ENCODE measurements around the gene TMEM132A. TPM values are rescaled to one million over a fixed set of nuclear protein-coding genes. Genes with fewer than 3 reads are reported as not detected.

Gene TMEM132A
- polyA plus RNA-seq, 2 of the 4 experiments (the other 2 are of a cell fraction) = 18.1 to 88.0 TPM

- ATAC-seq = no peak
- no peak overlapping the region for H3K4me3 ChIP-seq
- 91% methylated on average over 1 of the region's 1 CpG for WGBS (ENCODE audit: missing lambda C conversion rate)
- no peak for DNase-seq (ENCODE audit: low read depth in 1 of 2, low spot score in 1 of 2)
- POLR2A ChIA-PET = no interaction called here
- CTCF ChIA-PET = no interaction called here
- H3K4me1 ChIP-seq = peaks cover 24% of the 10 kb centered on the region
- no peak overlapping the region for H3K4me2 ChIP-seq
- H3K9me3 ChIP-seq = no peaks in the 10 kb centered on the region
- H3K27ac ChIP-seq = no peak overlapping the region
- FAIRE-seq = no peak
- TF ChIP-seq CTCF (IDR thresholded peaks at IDR 0.05) = no peak
- TF ChIP-seq BCL3 (IDR thresholded peaks at IDR 0.05) = no peak
- no peak for TF ChIP-seq REST (IDR thresholded peaks at IDR 0.05)
- no peak for TF ChIP-seq RARB (CRISPR knock-in tag; IDR thresholded peaks at IDR 0.05)
- no peak for TF ChIP-seq FOSB (CRISPR knock-in tag; IDR thresholded peaks at IDR 0.05)
- no peak for TF ChIP-seq KDM5A (IDR thresholded peaks at IDR 0.05)
- TF ChIP-seq POLR2A (IDR thresholded peaks at IDR 0.05; ENCODE audit: low read length) = no peak
Measured at GRCh38 chr11:60917267-60917666, 7.0 kb upstream of the TMEM132A start.

GRCh38 chr11:60918251-60918938 is 5.9 kb upstream of the TMEM132A start:
- Histone ChIP-seq H3K9me3 (no peaks in the 10 kb centered on the region), H3K4me3 (no peak overlapping the region), H3K27ac (no peak overlapping the region), H3K4me2 (peak overlapping the region; percentile 13), H3K4me1 (peaks cover 24% of the 10 kb centered on the region)
- TF ChIP-seq NFE2L2 (conservative IDR thresholded peaks at IDR 0.05; ENCODE audit: low read length) (no peak), REST (IDR thresholded peaks at IDR 0.05) (no peak), HMGXB4 (CRISPR knock-in tag; IDR thresholded peaks at IDR 0.05; ENCODE audit: borderline replicate concordance) (no peak), PBX3 (IDR thresholded peaks at IDR 0.05) (no peak), CTCF (IDR thresholded peaks at IDR 0.05) (no peak), EHF (CRISPR knock-in tag; IDR thresholded peaks at IDR 0.05) (no peak), SMC3 (IDR thresholded peaks at IDR 0.05) (no peak), RNF2 (IDR thresholded peaks at IDR 0.05; ENCODE audit: borderline replicate concordance, low read depth) (no peak), NPAS2 (CRISPR knock-in tag; IDR thresholded peaks at IDR 0.05; ENCODE audit: borderline replicate concordance) (no peak), MYC (IDR thresholded peaks at IDR 0.05; ENCODE audit: borderline replicate concordance, low read length) (no peak), RARB (CRISPR knock-in tag; IDR thresholded peaks at IDR 0.05) (no peak)
- no peak for ATAC-seq
- FAIRE-seq = no peak
- ChIA-PET CTCF (interaction anchor here (0.7 to 1.4 kb wide), 4 partner anchors 9 to 250 kb away, joined by 3 to 7 read pairs (median 4); no protein-coding TSS in a partner anchor), POLR2A (no interaction called here)
- WGBS (ENCODE audit: missing lambda C conversion rate) = 86% methylated on average over 4 of the region's 4 CpGs
- no peak for DNase-seq (ENCODE audit: low read depth in 1 of 2, low spot score in 1 of 2)

Measured in A549 (cell line).